ENCODE results near the gene PLA2G15.

- no peak for TF ChIP-seq CTCF (conservative IDR thresholded peaks at IDR 0.05 in 1 of 2, IDR thresholded peaks at IDR 0.05 in 1 of 2; ENCODE audit: low read depth in 1 of 2, low read length in 2 of 2)
- no peak for TF ChIP-seq EZH2 (IDR thresholded peaks at IDR 0.05; ENCODE audit: low read length, missing control alignments)
Measured at GRCh38 chr16:68292425-68292824, 47.3 kb downstream of the PLA2G15 start.

All from fibroblast of lung (primary cell).